HepG2 (cell line): ENCODE data around the gene SMTNL1. TPM values are rescaled to one million over a fixed set of nuclear protein-coding genes. Genes with fewer than 3 reads are reported as not detected.
A peak's percentile ranks its signal among the peaks of the same experiment; 100 is the strongest.

ENCODE experiments used
- ARID3A ChIP-seq: IDR thresholded peaks from 2 replicates; pipeline ENCODE4 v1.6.1; 2012; ENCODE audit warnings: low read depth, low read length, improper control_type of control experiment
- ARNTL ChIP-seq: sonication (generic); formaldehyde crosslinking; IDR thresholded peaks from 2 replicates; pipeline ENCODE4 v1.4.0; 2020; ENCODE audit warnings: mild to moderate bottlenecking, missing genetic modification reagents
- BRCA1 ChIP-seq: sonication (generic); formaldehyde crosslinking; IDR thresholded peaks from 2 replicates; pipeline ENCODE4 v1.4.0; 2020; ENCODE audit warnings: missing genetic modification reagents
- CREB1 ChIP-seq, 2 experiments: fragments of 450-650 bp in 1 of 2; IDR thresholded peaks; 2 replicates each; pipeline ENCODE4 v1.6.1; 2016 to 2017; ENCODE audit warnings: control low read depth in 1 of 2, mild to moderate bottlenecking in 1 of 2, missing compliant biosample characterization in 1 of 2, missing genetic modification characterization in 1 of 2
- GATAD2A ChIP-seq: IDR thresholded peaks from 2 replicates; pipeline ENCODE4 v1.6.1; 2016
- GLI4 ChIP-seq: sonication (generic); formaldehyde crosslinking; IDR thresholded peaks from 2 replicates; pipeline ENCODE4 v1.5.1; 2020; ENCODE audit warnings: missing genetic modification reagents, mild to moderate bottlenecking, moderate library complexity, borderline replicate concordance
- HDAC2 ChIP-seq: sonication (generic); formaldehyde crosslinking; IDR thresholded peaks from 2 replicates; pipeline ENCODE4 v1.4.0; 2020; ENCODE audit warnings: missing genetic modification reagents
- HNRNPK ChIP-seq: fragments of 200-400 bp; formaldehyde crosslinking; IDR thresholded peaks from 2 replicates; pipeline ENCODE4 v1.6.1; 2018; ENCODE audit warnings: low read length, low read depth, moderate library complexity, mild to moderate bottlenecking; ENCODE audit not compliant: poor library complexity, severe bottlenecking
- KAT2B ChIP-seq: fragments of 150-350 bp; IDR thresholded peaks from 2 replicates; pipeline ENCODE4 v1.6.1; 2014; ENCODE audit warnings: low read depth, low read length, borderline replicate concordance
- KLF9 ChIP-seq: IDR thresholded peaks from 2 replicates; pipeline ENCODE4 v1.6.1; 2016; ENCODE audit warnings: low read depth
- MEIS1 ChIP-seq: sonication (generic); formaldehyde crosslinking; IDR thresholded peaks from 2 replicates; pipeline ENCODE4 v1.9.0; 2021; ENCODE audit warnings: mild to moderate bottlenecking, missing genetic modification reagents, moderate library complexity, borderline replicate concordance
- NFIC ChIP-seq: IDR thresholded peaks from 2 replicates; pipeline ENCODE4 v1.6.1; 2012; ENCODE audit warnings: mild to moderate bottlenecking, low read length, inconsistent platforms
- NR0B2 ChIP-seq: sonication (generic); formaldehyde crosslinking; IDR thresholded peaks from 2 replicates; pipeline ENCODE4 v1.4.0; 2020; ENCODE audit warnings: mild to moderate bottlenecking, missing genetic modification reagents
- RBFOX2 ChIP-seq: fragments of 200-400 bp; formaldehyde crosslinking; IDR thresholded peaks from 2 replicates; pipeline ENCODE4 v1.6.1; 2017; ENCODE audit warnings: low read depth, mild to moderate bottlenecking, low read length
- RORA ChIP-seq: sonication (generic); formaldehyde crosslinking; IDR thresholded peaks from 2 replicates; pipeline ENCODE4 v1.5.0; 2020; ENCODE audit warnings: mild to moderate bottlenecking, missing genetic modification reagents, moderate library complexity
- SNAI1 ChIP-seq: sonication (generic); formaldehyde crosslinking; IDR thresholded peaks from 2 replicates; pipeline ENCODE4 v1.5.0; 2020; ENCODE audit warnings: mild to moderate bottlenecking, missing genetic modification reagents, borderline replicate concordance
- SPEN ChIP-seq: sonication (generic); formaldehyde crosslinking; IDR thresholded peaks from 2 replicates; pipeline ENCODE4 v1.5.1; 2020; ENCODE audit warnings: low read depth, mild to moderate bottlenecking, missing genetic modification reagents
- SRY ChIP-seq: sonication (generic); formaldehyde crosslinking; IDR thresholded peaks from 2 replicates; pipeline ENCODE4 v1.8.0; 2022; ENCODE audit warnings: mild to moderate bottlenecking, missing genetic modification reagents
- TBP ChIP-seq: sonication (generic); formaldehyde crosslinking; IDR thresholded peaks from 2 replicates; pipeline ENCODE4 v1.5.0; 2020; ENCODE audit warnings: missing genetic modification reagents
- TFAP4 ChIP-seq: sonication (generic); IDR thresholded peaks from 2 replicates; pipeline ENCODE4 v1.6.1; 2016; ENCODE audit warnings: low read depth, borderline replicate concordance
- TOE1 ChIP-seq: sonication (generic); formaldehyde crosslinking; IDR thresholded peaks from 2 replicates; pipeline ENCODE4 v1.4.0; 2020; ENCODE audit warnings: mild to moderate bottlenecking, missing genetic modification reagents
- ZBTB21 ChIP-seq: sonication (generic); formaldehyde crosslinking; IDR thresholded peaks from 2 replicates; pipeline ENCODE4 v1.4.0; 2020; ENCODE audit warnings: missing genetic modification reagents
- ZC3H4 ChIP-seq: sonication (generic); formaldehyde crosslinking; IDR thresholded peaks from 2 replicates; pipeline ENCODE4 v1.4.0; 2020; ENCODE audit warnings: missing genetic modification reagents, borderline replicate concordance
- ZNF20 ChIP-seq: sonication (generic); formaldehyde crosslinking; IDR thresholded peaks from 2 replicates; pipeline ENCODE4 v1.4.0; 2020; ENCODE audit warnings: mild to moderate bottlenecking, moderate library complexity, missing genetic modification reagents
- ZNF530 ChIP-seq: sonication (generic); formaldehyde crosslinking; IDR thresholded peaks from 2 replicates; pipeline ENCODE4 v1.5.0; 2020; ENCODE audit warnings: low read depth, mild to moderate bottlenecking, missing genetic modification reagents
- ZNF709 ChIP-seq: sonication (generic); formaldehyde crosslinking; IDR thresholded peaks from 2 replicates; pipeline ENCODE4 v1.5.0; 2020; ENCODE audit warnings: mild to moderate bottlenecking, missing genetic modification reagents
- ZSCAN21 ChIP-seq: sonication (generic); formaldehyde crosslinking; IDR thresholded peaks from 2 replicates; pipeline ENCODE4 v1.8.0; 2022; ENCODE audit warnings: mild to moderate bottlenecking, missing genetic modification reagents, moderate library complexity, borderline replicate concordance
- polyA plus RNA-seq, 8 experiments: library from polyadenylated mRNA; depleted of rRNA in 3 of 8; stranded (reverse) in 7 of 8; unstranded in 1 of 8; fragments of >200 nt; fragmentation: Illumina TruSeq in 4 of 8; extraction: Trizol in 4 of 8; gene quantifications; 2 replicates each; pipeline versions ENCODE4 v1.2.1 to v1.2.3, GENCODE V29; 2011 to 2016; ENCODE audit warnings: low read depth in 4 of 8, missing spikeins in 1 of 8, mixed read lengths in 1 of 8; ENCODE audit not compliant: insufficient read depth in 1 of 8
- total RNA-seq, 5 experiments: library from RNA; depleted of rRNA; stranded (reverse); fragments of >200 nt; fragmentation: Illumina TruSeq; extraction: Trizol; gene quantifications; 2 replicates each; pipeline ENCODE4 v1.2.3, GENCODE V29; 2016; ENCODE audit warnings: low read depth in 1 of 5

SMTNL1 gene
- total and polyA plus RNA-seq, 2 of the 13 experiments (the other 11 are each of a cell fraction or from before 2014, with no cell fraction given): 0.04 TPM; not detected in 1

- no peak for TF ChIP-seq HNRNPK
- TF ChIP-seq HDAC2 (CRISPR knock-in tag): peak; percentile 60; the same call in 1 of the 2 replicates
- TF ChIP-seq SNAI1 (CRISPR knock-in tag): peak; percentile 86; the same call in 1 of the 2 replicates
- peak; percentile 41; the same call in 1 of the 2 replicates for TF ChIP-seq KAT2B
- TF ChIP-seq ZC3H4 (CRISPR knock-in tag): no peak
- no peak for TF ChIP-seq ZNF530 (CRISPR knock-in tag)
- TF ChIP-seq GLI4 (CRISPR knock-in tag): no peak
- TF ChIP-seq TOE1 (CRISPR knock-in tag): 0 out of 2 replicates have a peak, but pooled peaks have one; percentile 32
- no peak for TF ChIP-seq KLF9 (CRISPR knock-in tag)
- TF ChIP-seq ARNTL (CRISPR knock-in tag): 0 out of 2 replicates have a peak, but pooled peaks have one; percentile 45
- no peak for TF ChIP-seq TBP
- no peak; the same call in 1 of the 2 replicates for TF ChIP-seq ZSCAN21
- no peak for TF ChIP-seq ZNF20 (CRISPR knock-in tag)
- 0 out of 2 replicates have a peak, but pooled peaks have one; percentile 14 for TF ChIP-seq ZBTB21
- TF ChIP-seq SRY (CRISPR knock-in tag): no peak
- TF ChIP-seq ZNF709 (CRISPR knock-in tag): no peak; the same call in 1 of the 2 replicates
- TF ChIP-seq CREB1 (IDR thresholded peaks at IDR 0.05): peak; percentile 31; the same call in 1 of the 2 replicates
- TF ChIP-seq CREB1 (CRISPR knock-in tag; IDR thresholded peaks at IDR 0.05): 0 out of 2 replicates have a peak, but pooled peaks have one; percentile 43
- peak; percentile 85; the same call in 1 of the 2 replicates for TF ChIP-seq NR0B2 (CRISPR knock-in tag)
- no peak for TF ChIP-seq BRCA1
- TF ChIP-seq ARID3A: peak; percentile 76; the same call in 1 of the 2 replicates
- TF ChIP-seq RORA (CRISPR knock-in tag): peak; percentile 88
- TF ChIP-seq MEIS1: no peak; the same call in 1 of the 2 replicates
- peak; percentile 89; the same call in 1 of the 2 replicates for TF ChIP-seq SPEN (CRISPR knock-in tag)
- TF ChIP-seq RBFOX2: peak; percentile 52; the same call in 1 of the 2 replicates
- peak; percentile 37; the same call in 1 of the 2 replicates for TF ChIP-seq TFAP4
- TF ChIP-seq NFIC: peak; percentile 85
- peak; percentile 90 for TF ChIP-seq GATAD2A (CRISPR knock-in tag)
Measured at GRCh38 chr11:57497303-57498247, 39.8 kb upstream of the SMTNL1 start (continued).
